Measurements from ENCODE around the gene COL23A1.

COL23A1 gene

GRCh38 chr5:178266581-178266980 is 323.6 kb downstream of the COL23A1 start:
- Histone ChIP-seq H2AFZ (ENCODE audit: low read length) (no peak overlapping the region), H4K8ac (ENCODE audit: low read depth, low read length) (no peak overlapping the region), H3K4me2 (ENCODE audit: insufficient read depth, low read length, poor library complexity, severe bottlenecking) (no peak overlapping the region), H3K18ac (ENCODE audit: low read length) (peak overlapping the region; percentile 39), H4K91ac (ENCODE audit: low read depth, low read length, poor library complexity) (no peak overlapping the region), H3K4me1 (ENCODE audit: control insufficient read depth in 2 of 2, insufficient read depth in 1 of 2, low read depth in 1 of 2, low read length in 2 of 2) (peaks cover 0 to 8% of the 10 kb centered on the region in 2 donors), H3K14ac (ENCODE audit: low read length) (no peak overlapping the region), H3K36me3 (replicated peaks in 1 of 2; ENCODE audit: control insufficient read depth in 2 of 2, insufficient read depth in 2 of 2, low read length in 2 of 2) (no peaks in the 10 kb centered on the region), H2BK5ac (ENCODE audit: low read length) (no peak overlapping the region), H2BK120ac (ENCODE audit: low read depth, low read length) (no peak overlapping the region), H3K9ac (ENCODE audit: low read depth, low read length, poor library complexity) (peak overlapping the region; percentile 12), H2BK12ac (ENCODE audit: low read length) (no peak overlapping the region), H3K27me3 (ENCODE audit: control insufficient read depth in 3 of 3, insufficient read depth in 3 of 3, low read depth in 1 of 3, low read length in 3 of 3) (no peaks in the 10 kb centered on the region), H3K23ac (ENCODE audit: low read depth, low read length, poor library complexity) (no peak overlapping the region), H3K9me3 (replicated peaks in 1 of 2; ENCODE audit: control insufficient read depth in 2 of 2, insufficient read depth in 1 of 2, low read depth in 1 of 2, low read length in 2 of 2) (no peaks in the 10 kb centered on the region), H2BK15ac (ENCODE audit: low read length) (no peak overlapping the region), H2AK5ac (ENCODE audit: low read depth, low read length) (peak overlapping the region; percentile 51), H3K79me1 (ENCODE audit: low read depth, low read length) (no peaks in the 10 kb centered on the region), H3K27ac (replicated peaks; ENCODE audit: low read length) (no peak overlapping the region), H3K4me3 (ENCODE audit: low read length in 2 of 2) (no peak overlapping the region), H3K4ac (ENCODE audit: low read length) (no peak overlapping the region)
- WGBS, 2 donors (ENCODE audit: extremely low coverage in 2 of 2, insufficient read length in 2 of 2, insufficient replicate concordance in 1 of 2), result no CpG with 5 or more reads among the region's 10 CpGs
- DNase-seq (ENCODE audit: low spot score), result no peak

GRCh38 chr5:178265746-178266145 is 324.4 kb downstream of the COL23A1 start:
- Histone ChIP-seq H3K14ac (ENCODE audit: low read length) (no peak overlapping the region), H3K27me3 (ENCODE audit: control insufficient read depth in 3 of 3, insufficient read depth in 3 of 3, low read depth in 1 of 3, low read length in 3 of 3) (no peaks in the 10 kb centered on the region), H3K36me3 (replicated peaks in 1 of 2; ENCODE audit: control insufficient read depth in 2 of 2, insufficient read depth in 2 of 2, low read length in 2 of 2) (no peaks in the 10 kb centered on the region), H2BK5ac (ENCODE audit: low read length) (no peak overlapping the region), H2AK5ac (ENCODE audit: low read depth, low read length) (no peak overlapping the region), H3K4me1 (ENCODE audit: control insufficient read depth in 2 of 2, insufficient read depth in 1 of 2, low read depth in 1 of 2, low read length in 2 of 2) (peaks cover 0 to 3% of the 10 kb centered on the region in 2 donors), H3K18ac (ENCODE audit: low read length) (no peak overlapping the region), H3K4me2 (ENCODE audit: insufficient read depth, low read length, poor library complexity, severe bottlenecking) (no peak overlapping the region), H3K4me3 (ENCODE audit: low read length in 2 of 2) (no peak overlapping the region), H2BK12ac (ENCODE audit: low read length) (no peak overlapping the region), H3K9me3 (replicated peaks in 1 of 2; ENCODE audit: control insufficient read depth in 2 of 2, insufficient read depth in 1 of 2, low read depth in 1 of 2, low read length in 2 of 2) (no peaks in the 10 kb centered on the region), H2BK15ac (ENCODE audit: low read length) (no peak overlapping the region), H3K23ac (ENCODE audit: low read depth, low read length, poor library complexity) (no peak overlapping the region), H3K4ac (ENCODE audit: low read length) (no peak overlapping the region), H3K27ac (replicated peaks; ENCODE audit: low read length) (no peak overlapping the region), H4K8ac (ENCODE audit: low read depth, low read length) (no peak overlapping the region), H2AFZ (ENCODE audit: low read length) (no peak overlapping the region), H4K91ac (ENCODE audit: low read depth, low read length, poor library complexity) (no peak overlapping the region), H2BK120ac (ENCODE audit: low read depth, low read length) (no peak overlapping the region), H3K79me1 (ENCODE audit: low read depth, low read length) (no peaks in the 10 kb centered on the region), H3K9ac (ENCODE audit: low read depth, low read length, poor library complexity) (no peak overlapping the region)
- WGBS, 2 donors (ENCODE audit: extremely low coverage in 2 of 2, insufficient read length in 2 of 2, insufficient replicate concordance in 1 of 2), result no CpG with 5 or more reads among the region's 7 CpGs
- no peak for DNase-seq (ENCODE audit: low spot score)

- no peaks in the 10 kb centered on the region for H3K36me3 ChIP-seq (replicated peaks in 1 of 2; ENCODE audit: control insufficient read depth in 2 of 2, insufficient read depth in 2 of 2, low read length in 2 of 2)
- no peak overlapping the region for H4K91ac ChIP-seq (ENCODE audit: low read depth, low read length, poor library complexity)
- H3K9ac ChIP-seq (ENCODE audit: low read depth, low read length, poor library complexity), result no peak overlapping the region
- no peaks in the 10 kb centered on the region for H3K79me1 ChIP-seq (ENCODE audit: low read depth, low read length)
- H3K9me3 ChIP-seq (replicated peaks in 1 of 2; ENCODE audit: control insufficient read depth in 2 of 2, insufficient read depth in 1 of 2, low read depth in 1 of 2, low read length in 2 of 2), result no peaks in the 10 kb centered on the region
- no peak overlapping the region for H4K8ac ChIP-seq (ENCODE audit: low read depth, low read length)
- H2BK120ac ChIP-seq (ENCODE audit: low read depth, low read length), result no peak overlapping the region
- H2BK5ac ChIP-seq (ENCODE audit: low read length), result no peak overlapping the region
- H3K27ac ChIP-seq (replicated peaks; ENCODE audit: low read length), result no peak overlapping the region
- no peak overlapping the region for H2AFZ ChIP-seq (ENCODE audit: low read length)
- no peaks in the 10 kb centered on the region for H3K27me3 ChIP-seq (ENCODE audit: control insufficient read depth in 3 of 3, insufficient read depth in 3 of 3, low read depth in 1 of 3, low read length in 3 of 3)
- H2BK15ac ChIP-seq (ENCODE audit: low read length), result no peak overlapping the region
- no CpG with 5 or more reads among the region's 4 CpGs for WGBS, 2 donors (ENCODE audit: extremely low coverage in 2 of 2, insufficient read length in 2 of 2, insufficient replicate concordance in 1 of 2)
- no peak overlapping the region for H3K4me2 ChIP-seq (ENCODE audit: insufficient read depth, low read length, poor library complexity, severe bottlenecking)
- H3K18ac ChIP-seq (ENCODE audit: low read length), result no peak overlapping the region
- no peak overlapping the region for H2BK12ac ChIP-seq (ENCODE audit: low read length)
- no peak overlapping the region for H3K4me3 ChIP-seq (ENCODE audit: low read length in 2 of 2)
- no peak overlapping the region for H3K23ac ChIP-seq (ENCODE audit: low read depth, low read length, poor library complexity)
- H2AK5ac ChIP-seq (ENCODE audit: low read depth, low read length), result no peak overlapping the region
- H3K4me1 ChIP-seq (ENCODE audit: control insufficient read depth in 2 of 2, insufficient read depth in 1 of 2, low read depth in 1 of 2, low read length in 2 of 2), result no peaks in the 10 kb centered on the region
- no peak overlapping the region for H3K14ac ChIP-seq (ENCODE audit: low read length)
- H3K4ac ChIP-seq (ENCODE audit: low read length), result no peak overlapping the region
- DNase-seq (ENCODE audit: low spot score), result no peak
Measured at GRCh38 chr5:178264044-178264443, 326.1 kb downstream of the COL23A1 start.

- H3K4me3 ChIP-seq (ENCODE audit: low read length in 2 of 2), result no peak overlapping the region
- no peak overlapping the region for H2BK5ac ChIP-seq (ENCODE audit: low read length)
- peak overlapping the region; percentile 60 for H3K18ac ChIP-seq (ENCODE audit: low read length)
- H2BK12ac ChIP-seq (ENCODE audit: low read length), result no peak overlapping the region
- H3K4me1 ChIP-seq (ENCODE audit: control insufficient read depth in 2 of 2, insufficient read depth in 1 of 2, low read depth in 1 of 2, low read length in 2 of 2), result no peaks in the 10 kb centered on the region
- no peak overlapping the region for H3K14ac ChIP-seq (ENCODE audit: low read length)
- WGBS, 2 donors (ENCODE audit: extremely low coverage in 2 of 2, insufficient read length in 2 of 2, insufficient replicate concordance in 1 of 2), result no CpG with 5 or more reads among the region's 19 CpGs
- no peak overlapping the region for H4K8ac ChIP-seq (ENCODE audit: low read depth, low read length)
- no peak overlapping the region for H2AFZ ChIP-seq (ENCODE audit: low read length)
- peak overlapping the region; percentile 59 for H3K23ac ChIP-seq (ENCODE audit: low read depth, low read length, poor library complexity)
- H3K79me1 ChIP-seq (ENCODE audit: low read depth, low read length), result no peaks in the 10 kb centered on the region
- H4K91ac ChIP-seq (ENCODE audit: low read depth, low read length, poor library complexity), result peak overlapping the region; percentile 60
- no peak overlapping the region for H3K27ac ChIP-seq (replicated peaks; ENCODE audit: low read length)
- H3K36me3 ChIP-seq (replicated peaks in 1 of 2; ENCODE audit: control insufficient read depth in 2 of 2, insufficient read depth in 2 of 2, low read length in 2 of 2), result no peaks in the 10 kb centered on the region
- H2AK5ac ChIP-seq (ENCODE audit: low read depth, low read length), result peak overlapping the region; percentile 32
- no peak overlapping the region for H2BK120ac ChIP-seq (ENCODE audit: low read depth, low read length)
- no peak overlapping the region for H3K9ac ChIP-seq (ENCODE audit: low read depth, low read length, poor library complexity)
- DNase-seq (ENCODE audit: low spot score), result no peak
- H3K27me3 ChIP-seq (ENCODE audit: control insufficient read depth in 3 of 3, insufficient read depth in 3 of 3, low read depth in 1 of 3, low read length in 3 of 3), result no peaks in the 10 kb centered on the region
- H3K9me3 ChIP-seq (replicated peaks in 1 of 2; ENCODE audit: control insufficient read depth in 2 of 2, insufficient read depth in 1 of 2, low read depth in 1 of 2, low read length in 2 of 2), result no peaks in the 10 kb centered on the region
- no peak overlapping the region for H3K4me2 ChIP-seq (ENCODE audit: insufficient read depth, low read length, poor library complexity, severe bottlenecking)
- H3K4ac ChIP-seq (ENCODE audit: low read length), result no peak overlapping the region
- H2BK15ac ChIP-seq (ENCODE audit: low read length), result no peak overlapping the region
Measured at GRCh38 chr5:178261666-178262600, 328.3 kb downstream of the COL23A1 start.

Measured in neuronal stem cell (in vitro differentiated cells).